TTC549 (cell line): Measurements from ENCODE around the gene PHACTR2.
A peak's percentile ranks its signal among the peaks of the same experiment; 100 is the strongest.

Experiments used
- FAIRE-seq: peaks from 2 replicates; lab custom pipeline; 2012; peaks lifted over from hg19 to GRCh38; lab: Jason Lieb, UNC

The PHACTR2 gene

GRCh38 chr6:143675382-143675900, 2.3 kb upstream of the PHACTR2 start:
- FAIRE-seq, result peak; percentile 89

DNA sequence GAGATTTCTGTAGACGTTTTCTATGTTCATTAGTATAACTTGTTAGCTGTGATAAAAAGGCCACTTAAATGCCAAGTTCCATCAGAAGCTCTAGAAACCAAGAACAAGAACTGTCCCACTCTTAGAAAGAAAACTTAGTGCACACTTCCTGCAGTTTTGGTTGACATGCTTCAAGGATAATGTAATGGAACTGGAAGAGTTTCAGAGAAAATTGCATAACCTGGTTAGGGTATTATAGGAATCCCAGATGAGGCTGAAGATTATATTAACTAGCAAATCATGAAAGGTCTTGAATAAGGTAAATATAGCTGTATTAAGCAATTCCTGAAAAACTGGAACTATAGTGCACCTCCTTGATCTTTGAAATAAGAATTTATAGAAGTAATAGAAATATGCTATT, 1.8 kb upstream of the PHACTR2 start:
- FAIRE-seq, result no peak

- peak; percentile 7 for FAIRE-seq
These were observed 1.2 kb upstream of the PHACTR2 start for GRCh38 chr6:143676437-143677045.

GRCh38 chr6:143677577-143677890, 231 bp upstream of the PHACTR2 start:
- FAIRE-seq, result no peak

GRCh38 chr6:143679041-143679440, 1.3 kb downstream of the PHACTR2 start:
- FAIRE-seq, result no peak

- FAIRE-seq, result peak; percentile 55
These were observed 2.4 kb downstream of the PHACTR2 start for GRCh38 chr6:143680141-143680540.

GRCh38 chr6:143682805-143683204, 5.0 kb downstream of the PHACTR2 start:
- FAIRE-seq, result no peak

DNA sequence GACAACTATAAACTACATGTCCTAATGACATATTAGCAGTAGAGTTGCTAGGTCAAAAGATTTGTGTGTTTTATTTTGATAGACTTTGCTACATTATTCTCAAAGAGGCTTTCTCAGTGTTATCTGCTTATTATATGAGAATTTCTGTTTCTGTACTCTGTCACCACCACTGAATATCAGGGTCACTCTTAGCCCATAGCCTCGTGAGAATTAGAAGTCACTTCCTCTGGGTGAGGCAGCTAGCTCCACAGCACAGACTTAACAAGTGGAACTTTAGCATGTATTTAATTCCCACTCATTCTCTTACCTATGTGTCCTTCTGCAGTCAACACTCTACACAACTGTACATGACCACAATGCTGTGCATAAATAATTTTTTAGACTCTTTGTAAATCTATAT, 6.7 kb downstream of the PHACTR2 start:
- FAIRE-seq, result no peak

DNA sequence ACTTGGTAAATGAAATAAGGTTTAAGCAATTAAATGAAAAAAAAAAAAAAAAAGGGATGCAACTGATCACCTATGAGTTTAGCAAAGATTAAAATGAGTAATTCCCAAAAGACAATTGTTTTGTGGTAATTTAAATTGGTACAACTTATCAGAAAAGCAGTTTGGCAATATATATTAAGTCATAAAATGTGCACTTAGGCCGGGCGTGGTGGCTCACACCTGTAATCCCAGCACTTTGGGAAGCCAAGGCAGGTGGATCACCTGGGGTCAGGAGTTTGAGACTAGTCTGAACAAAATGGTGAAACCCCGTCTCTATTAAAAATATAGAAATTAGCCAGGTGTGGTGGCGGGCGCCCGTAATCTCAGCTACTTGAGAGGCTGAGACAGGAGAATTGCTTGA, 7.9 kb downstream of the PHACTR2 start:
- FAIRE-seq, result no peak

- FAIRE-seq, result no peak
These were observed 9.8 kb downstream of the PHACTR2 start for GRCh38 chr6:143687591-143687990.

- no peak for FAIRE-seq
These were observed 10.9 kb downstream of the PHACTR2 start for GRCh38 chr6:143688681-143689080.

GRCh38 chr6:143689852-143690251, 12.1 kb downstream of the PHACTR2 start:
- no peak for FAIRE-seq

DNA sequence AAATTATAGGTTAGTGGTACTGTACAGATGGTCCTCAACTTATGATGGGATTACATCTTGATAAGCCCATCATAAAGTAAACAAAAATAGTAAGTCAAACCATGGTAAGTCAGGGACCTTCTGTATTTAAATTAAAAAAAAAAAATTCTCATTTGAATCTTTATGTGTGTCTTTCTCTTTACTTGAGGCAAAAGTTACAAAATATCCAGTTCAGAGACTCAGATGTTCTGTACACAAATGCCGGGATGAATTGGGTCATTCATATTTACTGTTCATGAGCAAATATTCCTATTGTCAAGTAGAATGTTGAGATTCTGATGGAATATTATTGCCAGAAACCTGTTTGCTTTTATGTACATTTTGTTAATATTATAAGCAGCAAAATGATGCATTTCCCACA, 13.4 kb downstream of the PHACTR2 start:
- FAIRE-seq, result no peak

DNA sequence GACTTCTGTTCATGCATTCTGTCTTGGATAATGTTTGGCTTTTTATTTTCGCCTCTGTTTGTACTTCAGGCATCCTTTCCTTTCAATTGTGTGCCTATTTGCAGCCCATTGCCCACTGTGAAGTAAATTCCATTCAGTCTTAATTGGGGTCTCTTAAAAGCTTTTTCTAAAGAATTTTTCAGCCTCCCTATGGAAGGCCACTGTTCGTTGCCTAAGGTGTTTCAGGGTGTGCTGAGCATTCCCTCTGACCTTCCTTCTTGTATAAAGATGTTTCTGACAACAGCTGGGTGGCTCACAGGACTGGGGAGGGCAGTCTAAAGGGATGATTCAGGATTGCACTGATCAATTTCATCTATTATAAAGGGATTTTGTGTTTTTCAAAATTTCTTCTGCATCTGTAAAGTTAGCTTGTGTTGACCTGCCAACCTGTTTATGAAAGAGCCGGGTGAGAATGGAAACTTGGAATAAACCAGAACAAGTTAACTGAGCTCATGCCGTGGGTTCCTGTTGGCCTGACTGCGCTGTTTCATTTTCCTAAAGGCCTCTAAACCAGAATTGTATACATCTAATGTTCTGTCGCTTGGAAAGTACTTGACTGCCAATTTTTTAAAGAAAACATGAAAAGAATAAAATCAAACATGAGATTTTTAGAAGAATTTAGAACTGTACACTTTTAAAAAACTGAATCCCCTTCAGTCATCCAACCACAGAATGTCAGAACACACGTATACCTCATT, 14.3 kb downstream of the PHACTR2 start:
- FAIRE-seq, result no peak

GRCh38 chr6:143692696-143693095, 14.9 kb downstream of the PHACTR2 start:
- no peak for FAIRE-seq

GRCh38 chr6:143694013-143694412, 16.2 kb downstream of the PHACTR2 start:
- no peak for FAIRE-seq

GRCh38 chr6:143694560-143694959, 16.8 kb downstream of the PHACTR2 start:
- no peak for FAIRE-seq

GRCh38 chr6:143695130-143695968, 17.6 kb downstream of the PHACTR2 start:
- FAIRE-seq, result no peak

- no peak for FAIRE-seq
These were observed 18.4 kb downstream of the PHACTR2 start for GRCh38 chr6:143695969-143696663.

DNA sequence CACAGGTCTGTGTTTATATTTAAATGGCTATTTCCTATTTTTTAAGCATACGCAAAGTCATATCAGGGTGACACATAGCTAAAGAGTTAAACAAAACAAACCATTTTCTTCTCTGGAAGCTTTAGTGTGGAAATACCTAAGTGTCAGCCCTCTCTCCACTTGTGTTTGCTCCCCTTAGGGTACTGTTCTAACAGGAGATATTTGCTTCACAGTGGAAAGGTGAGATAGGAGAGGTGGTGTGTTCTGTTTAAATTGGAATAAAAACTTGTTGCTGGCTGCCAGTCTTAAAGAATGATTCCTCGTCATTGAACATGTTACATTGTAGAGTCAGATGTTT, 18.9 kb downstream of the PHACTR2 start:
- no peak for FAIRE-seq

DNA sequence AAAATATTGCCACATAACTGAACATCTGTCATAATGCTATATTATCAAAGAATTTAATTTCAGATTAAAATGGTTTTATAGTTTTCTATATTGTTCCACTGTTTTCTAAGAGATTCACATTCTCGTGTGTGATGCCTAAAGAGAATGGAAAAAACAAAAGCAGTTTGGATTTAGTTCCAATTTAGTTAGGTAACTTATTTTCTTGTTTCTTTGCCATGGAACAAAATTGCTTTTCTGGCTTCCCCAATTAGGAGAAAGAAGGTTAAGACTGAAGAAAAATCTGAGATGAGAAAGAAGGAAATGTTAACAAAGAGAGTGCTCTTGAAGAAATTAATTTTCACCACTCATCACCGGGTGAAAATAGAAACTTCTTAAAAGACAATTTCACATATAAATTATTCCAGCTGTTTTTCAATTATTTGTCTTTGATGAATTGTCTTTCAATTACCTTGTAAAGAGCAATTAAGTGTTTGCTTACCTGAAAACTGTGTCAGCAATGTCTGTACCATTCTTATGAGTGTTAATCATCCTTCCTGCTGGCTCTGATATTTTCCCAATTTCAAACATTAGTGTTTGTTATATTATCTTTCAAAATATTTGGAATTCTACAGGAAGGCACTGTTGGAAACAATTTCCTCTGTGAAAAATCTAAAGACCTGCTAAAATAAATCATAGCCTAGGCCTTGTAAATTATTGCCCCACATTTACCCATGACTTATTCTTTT, 19.5 kb downstream of the PHACTR2 start:
- FAIRE-seq, result no peak

DNA sequence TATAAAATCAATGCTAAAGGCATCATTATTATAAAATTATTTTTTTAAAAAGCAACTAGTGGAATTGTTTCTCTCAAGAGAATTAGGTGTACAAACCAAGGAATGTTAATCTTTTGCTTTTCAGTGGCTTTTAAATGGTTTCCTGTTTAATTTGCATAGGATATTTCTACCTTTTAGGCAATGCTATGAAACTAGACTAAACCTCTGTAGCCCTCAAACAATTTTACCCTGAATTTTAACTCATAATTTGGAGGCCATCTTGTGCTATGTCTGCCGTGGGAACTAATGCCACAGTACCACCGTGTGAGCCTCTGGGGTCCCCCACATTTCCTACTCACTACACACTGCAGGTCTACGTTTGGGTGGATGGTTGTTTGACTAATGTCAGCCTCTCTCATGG, 20.6 kb downstream of the PHACTR2 start:
- no peak for FAIRE-seq
